ENCODE measurements around the gene RPS14.
"Not testable (repeated sequence)": the region's sequence is repeated elsewhere in the genome, so short reads cannot be mapped to it uniquely, and the experiment has no call there.

RPS14 gene

DNA sequence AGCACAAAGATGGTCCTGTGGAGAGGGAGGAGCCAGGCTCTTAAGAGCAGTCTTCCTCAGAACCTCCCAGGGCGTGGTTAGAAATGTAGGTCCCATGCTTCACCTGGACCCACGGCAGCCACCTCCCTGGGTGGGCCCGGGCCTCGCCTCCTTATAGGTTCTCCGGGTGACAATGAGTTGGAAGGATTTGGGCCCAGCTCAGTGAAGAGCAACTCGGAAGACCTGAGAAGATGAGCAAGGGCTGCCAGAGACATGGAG, 32.1 kb upstream of the RPS14 start:
- DNase-seq (ENCODE audit: low read depth in 2 of 2): no peak

DNA sequence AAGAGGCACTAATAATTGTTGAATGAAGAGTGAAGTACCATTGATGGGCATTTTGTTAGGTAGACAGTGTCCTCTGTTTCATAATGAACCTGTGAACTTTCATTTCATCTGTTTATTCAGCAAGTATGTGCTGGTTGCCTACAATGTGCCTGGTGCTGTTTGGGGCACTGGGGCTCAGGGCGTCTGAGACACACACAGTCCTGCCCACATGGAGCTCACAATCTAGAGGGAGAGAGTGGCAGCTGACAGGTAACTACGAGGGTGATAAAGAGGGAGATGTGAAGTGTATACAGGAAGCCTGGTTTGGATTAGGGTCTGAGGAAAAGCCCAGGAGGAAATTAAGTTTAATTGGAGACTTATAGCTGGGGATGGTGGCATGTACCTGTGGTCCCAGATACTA, 29.9 kb upstream of the RPS14 start:
- DNase-seq (ENCODE audit: low read depth in 2 of 2): no peak

DNA sequence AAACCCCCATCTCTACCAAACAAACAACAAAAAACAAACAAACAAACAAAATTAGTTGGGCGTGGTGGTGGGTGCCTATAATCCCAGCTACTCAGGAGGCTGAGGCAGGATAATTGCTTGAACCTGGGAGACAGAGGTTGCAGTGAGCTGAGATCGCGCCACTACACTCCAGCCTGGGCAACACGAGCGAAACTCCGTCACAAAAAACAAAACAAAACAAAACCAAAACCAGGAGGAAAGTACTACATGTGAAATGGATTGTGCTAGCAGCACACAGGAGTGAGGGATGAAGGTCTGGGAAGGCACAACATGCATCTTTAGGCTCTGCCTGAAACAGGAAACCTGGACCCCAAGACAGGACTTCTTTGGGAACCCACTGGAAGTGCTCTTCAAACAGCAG, 27.0 kb upstream of the RPS14 start:
- DNase-seq (ENCODE audit: low read depth in 2 of 2): not testable (repeated sequence)

DNA sequence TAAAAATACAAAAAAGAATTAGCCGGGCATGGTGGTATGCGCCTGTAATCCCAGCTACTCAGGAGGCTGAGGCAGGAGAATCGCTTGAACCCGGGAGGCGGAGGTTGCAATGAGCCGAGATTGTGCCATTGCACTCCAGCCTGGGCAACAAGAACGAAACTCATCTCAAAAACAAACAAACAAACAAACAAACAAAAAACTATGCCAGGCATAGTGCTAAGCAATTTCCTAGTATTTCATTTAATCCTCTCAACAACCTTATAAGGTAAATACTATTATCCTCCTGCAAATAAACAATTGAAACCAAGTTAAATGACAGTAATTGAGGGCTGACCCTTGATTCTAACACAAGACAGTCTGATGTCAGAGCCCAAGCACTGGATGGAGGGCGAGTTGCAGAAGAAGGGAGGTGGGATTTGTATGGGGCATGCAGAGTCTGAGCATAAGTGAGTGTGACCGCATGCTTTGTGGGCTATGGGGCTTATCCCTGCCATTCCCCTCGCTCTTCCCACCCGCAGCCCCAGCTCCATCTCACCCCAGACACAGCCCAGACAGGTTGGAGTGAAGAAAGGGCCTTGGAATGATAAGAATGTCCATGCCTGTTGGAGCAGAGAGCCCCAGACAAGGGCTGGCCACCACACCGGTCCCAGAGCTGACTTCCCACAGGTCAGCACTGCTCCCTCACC, 24.3 kb upstream of the RPS14 start:
- DNase-seq (ENCODE audit: low read depth in 2 of 2): no peak

DNA sequence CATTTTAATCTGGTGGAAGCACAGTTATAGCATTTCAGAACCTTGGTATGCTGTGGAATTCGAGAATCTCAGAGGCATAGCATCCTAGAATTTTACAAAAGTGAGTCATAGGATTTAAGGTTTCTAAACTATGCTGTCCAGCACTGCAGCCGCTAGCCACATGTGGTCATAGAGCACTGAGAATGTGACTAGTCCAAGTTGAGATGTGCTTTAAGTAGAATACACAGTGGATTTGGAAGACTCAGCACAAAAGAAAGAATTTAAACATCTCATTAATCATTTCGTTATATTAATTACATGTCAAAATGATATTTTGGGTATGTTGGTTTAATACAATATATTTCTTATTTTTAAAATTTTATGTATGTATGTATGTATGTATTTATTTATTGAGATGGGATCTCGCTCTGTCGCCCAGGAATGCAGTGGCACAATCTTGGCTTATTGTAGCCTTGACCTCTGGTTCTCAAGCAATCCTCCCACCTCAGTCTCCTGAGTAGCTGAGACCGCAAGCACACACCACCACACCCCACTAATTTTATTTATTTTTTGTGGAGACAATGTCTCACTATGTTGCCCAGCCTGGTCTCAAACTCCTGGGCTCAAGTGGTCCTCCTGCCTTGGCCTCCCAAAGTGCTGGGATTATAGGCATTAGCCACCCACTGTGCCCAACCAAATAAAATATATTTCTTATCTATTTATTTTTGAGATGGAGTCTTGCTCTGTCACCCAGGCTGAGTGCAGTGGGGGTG, 20.4 kb upstream of the RPS14 start:
- DNase-seq (ENCODE audit: low read depth in 2 of 2): no peak

DNA sequence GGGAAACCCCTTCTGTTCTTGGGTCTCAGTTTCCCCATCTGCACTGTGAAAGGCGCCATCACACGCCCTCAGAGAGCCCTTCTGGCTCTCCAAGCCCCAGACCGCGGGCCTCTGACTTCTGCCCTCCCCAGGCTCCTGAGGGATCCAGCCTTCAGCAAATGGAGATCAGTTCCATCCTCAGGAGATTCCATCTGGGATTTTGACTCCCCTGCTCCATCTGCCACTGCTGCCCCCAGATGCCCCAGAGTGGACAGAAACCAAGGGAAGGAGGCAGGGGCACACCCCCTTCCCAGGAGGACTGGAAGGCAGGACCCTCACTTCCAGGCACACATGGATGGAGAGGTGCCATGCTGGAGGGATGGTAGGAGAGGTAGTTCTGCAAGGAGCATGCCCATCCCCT, 18.7 kb upstream of the RPS14 start:
- no peak for DNase-seq (ENCODE audit: low read depth in 2 of 2)

DNA sequence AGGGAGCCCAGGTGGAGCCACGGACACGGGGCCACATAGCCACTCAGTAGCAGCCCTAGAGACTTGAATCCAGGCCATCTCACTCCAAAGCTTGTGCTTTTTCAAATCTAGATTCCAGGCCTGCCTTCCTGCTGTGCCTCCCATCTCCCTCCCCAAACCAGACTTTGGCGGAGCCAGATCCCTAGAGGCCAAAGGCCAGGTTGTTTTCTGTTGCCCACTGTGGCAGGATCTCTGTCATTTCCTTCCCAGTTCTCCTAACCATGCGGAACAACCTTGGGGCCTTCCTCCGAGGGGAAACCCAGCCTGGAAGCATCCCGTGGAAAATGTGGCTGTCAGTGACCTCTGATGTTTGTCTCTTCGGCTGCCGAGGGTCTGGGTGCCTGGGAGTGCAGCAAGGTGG, 16.4 kb upstream of the RPS14 start:
- DNase-seq (ENCODE audit: low read depth in 2 of 2): no peak

DNA sequence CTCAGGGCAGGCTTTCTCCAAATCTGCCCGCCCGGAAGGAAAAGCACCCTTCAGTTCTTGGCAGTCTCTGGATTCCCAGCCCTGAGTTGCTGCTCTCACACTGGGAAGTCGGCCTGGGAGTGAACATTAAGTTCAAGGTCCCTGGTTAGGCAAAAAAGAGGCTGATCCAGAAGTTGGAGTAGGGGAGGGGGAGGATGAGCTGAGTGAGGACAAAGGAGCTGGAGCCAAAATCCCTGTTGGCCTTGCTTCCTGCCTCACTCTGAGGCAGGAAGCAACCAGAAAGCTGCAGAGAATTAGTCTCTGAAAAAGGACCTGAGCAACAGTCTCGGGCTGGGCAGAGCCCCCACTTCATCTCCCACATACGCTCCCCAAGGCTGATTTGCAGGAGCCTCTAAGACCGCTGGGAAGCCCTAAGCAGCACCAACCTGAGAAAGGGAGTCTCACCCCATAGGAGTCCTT, 15.0 kb upstream of the RPS14 start:
- no peak for DNase-seq (ENCODE audit: low read depth in 2 of 2)

DNA sequence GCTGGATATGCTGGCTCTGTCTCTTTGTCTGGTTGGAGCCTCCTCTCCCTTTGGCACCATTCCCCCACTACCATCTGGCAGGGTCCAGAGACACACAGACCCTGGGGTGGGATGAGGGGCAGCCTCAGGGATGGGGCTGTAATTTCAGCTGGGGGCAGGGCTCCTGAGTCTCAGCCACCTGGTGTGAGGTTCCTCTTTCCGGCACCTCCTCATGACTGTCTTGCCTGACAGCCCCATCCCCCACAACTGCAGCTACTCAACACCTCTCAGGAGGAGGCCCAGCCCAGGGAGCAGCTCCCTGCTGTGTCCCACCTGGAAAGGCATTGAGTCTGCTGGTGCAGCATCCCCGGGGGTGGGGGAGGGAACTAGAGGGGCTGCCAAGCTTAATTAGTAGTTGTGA, 11.7 kb upstream of the RPS14 start:
- no peak for DNase-seq (ENCODE audit: low read depth in 2 of 2)

DNA sequence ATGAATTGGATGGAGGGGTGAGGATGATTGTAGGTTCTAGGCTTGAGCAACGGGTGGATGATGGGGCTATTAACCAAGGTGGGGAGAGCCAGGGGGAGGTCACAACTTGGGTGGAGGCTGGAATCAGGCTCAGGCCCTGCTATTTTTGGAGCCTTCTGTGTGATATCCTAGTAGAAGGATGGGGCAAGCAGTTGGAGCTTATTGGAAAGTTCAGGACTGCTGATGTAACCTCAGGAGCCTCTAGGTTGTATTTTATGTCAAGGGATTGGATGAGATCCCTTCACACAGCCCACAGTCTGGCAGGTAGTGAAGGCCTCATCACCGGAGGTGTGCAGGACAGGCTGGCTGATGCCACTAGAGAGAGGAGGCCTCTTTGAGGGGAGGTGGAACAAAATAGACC, 11.2 kb upstream of the RPS14 start:
- no peak for DNase-seq (ENCODE audit: low read depth in 2 of 2)

DNA sequence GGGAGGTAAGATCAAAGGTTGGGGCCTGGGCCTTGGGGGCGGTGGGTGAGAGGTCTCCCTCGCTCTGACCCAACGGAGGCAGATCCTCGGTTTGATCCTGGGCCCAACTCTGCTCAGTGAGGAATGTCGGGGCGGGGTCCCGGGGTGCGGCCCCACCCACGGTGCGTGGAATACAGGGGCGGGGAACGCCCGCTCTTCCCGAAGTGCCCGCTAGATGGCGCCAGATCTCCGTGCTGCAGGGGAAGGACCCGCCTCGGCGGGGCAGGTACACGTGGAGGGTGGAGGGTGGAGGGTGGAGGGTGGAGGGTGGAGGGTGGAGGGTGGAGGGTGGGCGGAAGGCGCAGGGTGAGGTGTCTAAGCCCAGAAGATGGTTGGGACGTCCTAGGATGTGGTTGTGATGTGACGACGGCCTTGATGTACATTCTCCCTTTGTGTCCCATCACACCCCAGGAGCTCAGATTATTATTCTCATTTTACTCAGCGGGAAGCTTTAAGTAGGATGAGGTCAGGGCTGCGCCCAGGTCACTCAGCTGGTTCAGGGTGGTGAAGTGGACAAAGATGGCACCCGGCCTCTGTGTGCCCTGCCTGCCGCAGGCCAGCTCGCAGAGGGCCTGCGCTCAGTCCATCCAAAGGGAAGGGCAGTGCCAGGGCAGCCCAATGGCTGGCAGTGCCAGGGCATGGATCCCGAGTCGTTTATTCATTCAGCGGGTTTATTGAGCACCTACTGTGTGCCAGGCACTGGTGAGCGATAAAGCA, 9.4 kb upstream of the RPS14 start:
- DNase-seq (ENCODE audit: low read depth in 2 of 2): peak; percentile 77 to 78

DNA sequence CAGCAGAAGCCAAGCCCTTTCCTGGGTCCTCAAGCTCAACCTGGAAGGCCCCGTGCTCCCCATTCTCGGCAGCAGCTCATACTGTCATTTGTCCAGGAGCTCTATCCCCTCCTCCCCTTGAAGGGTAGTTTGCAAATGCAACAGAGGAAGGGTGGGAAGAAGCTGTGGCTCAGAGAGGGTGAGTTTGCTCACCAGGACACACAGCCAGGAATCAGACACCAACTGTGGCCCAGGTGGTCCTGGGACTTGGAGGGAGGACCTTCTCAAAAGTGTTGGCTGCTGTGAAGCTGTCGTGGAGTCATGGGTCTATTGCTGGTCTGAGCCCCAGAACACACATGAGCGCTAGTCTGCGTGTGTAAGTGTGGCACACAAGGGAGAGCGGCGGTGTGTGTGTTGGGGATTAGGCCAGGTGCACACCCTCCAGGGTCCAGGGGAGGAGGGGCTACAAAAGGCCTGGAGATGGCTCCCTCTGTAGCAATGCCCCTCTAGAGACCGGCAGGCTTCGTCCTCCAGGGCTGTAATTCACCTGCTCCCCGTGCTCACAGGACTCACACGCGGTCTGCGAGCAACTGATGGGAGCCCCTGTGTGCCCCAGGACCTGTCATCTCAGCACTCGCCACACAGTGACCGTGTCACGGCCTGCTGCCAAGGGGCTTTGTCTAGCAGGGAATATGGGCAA, 8.2 kb upstream of the RPS14 start:
- DNase-seq (ENCODE audit: low read depth in 2 of 2): no peak

DNA sequence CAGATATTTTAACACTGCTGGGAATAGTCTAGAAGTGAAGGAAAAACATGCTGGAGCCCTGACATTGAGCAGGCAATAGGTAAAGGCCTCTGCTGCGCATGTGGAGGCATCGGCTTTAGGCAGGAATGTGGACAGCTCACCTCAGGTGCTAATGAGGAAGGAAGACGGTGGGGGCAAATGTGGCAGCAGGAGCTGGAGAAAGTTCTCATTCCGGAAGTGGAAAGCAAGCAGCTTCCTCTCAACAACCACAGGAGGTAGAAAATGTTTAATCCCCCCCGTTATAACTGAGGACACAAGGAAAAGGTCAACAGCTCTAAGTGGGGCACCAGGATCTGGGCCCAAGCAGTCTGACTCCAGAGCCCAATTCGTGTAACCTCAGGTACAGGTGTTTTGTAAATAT, 7.6 kb upstream of the RPS14 start:
- no peak for DNase-seq (ENCODE audit: low read depth in 2 of 2)

DNA sequence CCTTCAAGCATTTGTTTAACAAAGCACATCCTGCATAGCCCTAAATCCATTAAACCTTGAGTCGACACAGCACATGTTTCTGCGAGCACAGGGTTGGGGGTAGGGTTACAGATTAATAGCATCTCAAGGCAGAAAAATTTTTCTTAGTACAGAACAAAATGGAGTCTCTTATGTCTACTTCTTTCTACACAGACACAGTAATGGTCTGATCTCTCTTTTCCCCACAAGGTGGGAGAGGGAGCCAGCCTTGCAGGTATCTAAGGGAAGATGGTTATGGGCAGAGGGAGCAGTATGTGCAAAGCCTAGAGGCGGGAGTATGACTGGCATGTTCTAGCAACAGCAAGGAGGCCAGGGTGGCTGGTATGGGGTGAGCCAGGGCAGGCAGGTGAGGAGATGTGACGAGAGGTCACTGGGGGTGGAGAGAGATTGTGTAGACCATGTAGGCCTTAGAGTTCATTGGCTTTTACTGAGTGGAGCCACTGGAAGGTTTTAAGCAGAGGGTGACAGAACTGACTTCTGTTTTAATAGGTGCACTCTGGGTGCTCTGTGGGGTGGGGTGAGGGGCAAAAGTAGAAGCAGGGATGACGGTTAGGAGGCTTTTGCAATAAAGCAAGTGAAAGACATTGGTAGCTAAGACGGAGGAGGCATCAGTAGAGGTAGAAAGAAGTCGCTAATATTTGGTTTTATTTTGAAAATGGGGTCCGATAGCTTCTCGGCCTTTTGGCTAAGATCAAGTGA, 5.1 kb upstream of the RPS14 start:
- DNase-seq (ENCODE audit: low read depth in 2 of 2): no peak

DNA sequence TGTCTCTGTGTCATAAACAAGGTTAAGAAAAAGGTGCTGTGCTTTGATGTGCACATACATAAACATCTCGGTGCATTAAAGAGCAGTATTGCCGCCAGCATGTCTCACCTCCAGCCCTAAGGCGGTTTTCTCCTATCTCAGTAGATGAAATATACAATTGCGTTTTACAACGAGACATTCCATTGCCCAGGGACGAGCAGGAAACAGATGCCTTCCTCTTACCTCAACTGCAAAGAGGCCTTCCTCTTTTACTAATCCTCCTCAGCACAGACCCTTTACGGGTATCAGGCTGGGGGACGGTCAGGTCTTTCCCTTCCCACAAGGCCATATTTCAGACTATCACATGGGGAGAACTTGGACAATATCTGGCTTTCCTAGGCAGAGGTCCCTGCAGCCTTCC, 4.5 kb upstream of the RPS14 start:
- DNase-seq (ENCODE audit: low read depth in 2 of 2): not testable (repeated sequence)

DNA sequence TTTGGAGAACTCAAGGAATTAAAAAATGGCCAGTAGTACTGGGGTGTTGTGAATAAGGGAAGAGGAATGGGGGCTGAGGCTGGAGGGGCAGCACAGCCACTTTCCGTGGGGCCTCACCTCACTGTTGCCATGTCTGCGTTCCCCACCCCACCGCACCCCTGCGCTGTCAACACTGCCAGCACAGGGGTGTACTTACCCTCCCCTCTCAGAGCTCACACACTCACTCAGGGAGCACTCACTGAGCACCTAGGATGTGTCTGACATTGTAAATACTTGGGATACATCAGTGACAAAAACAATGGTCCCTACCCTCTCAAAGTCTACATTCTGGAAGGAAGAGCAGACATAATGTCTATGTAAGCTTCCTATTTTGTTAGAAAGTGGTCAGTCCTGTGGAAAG, 3.4 kb upstream of the RPS14 start:
- no peak for DNase-seq (ENCODE audit: low read depth in 2 of 2)

DNA sequence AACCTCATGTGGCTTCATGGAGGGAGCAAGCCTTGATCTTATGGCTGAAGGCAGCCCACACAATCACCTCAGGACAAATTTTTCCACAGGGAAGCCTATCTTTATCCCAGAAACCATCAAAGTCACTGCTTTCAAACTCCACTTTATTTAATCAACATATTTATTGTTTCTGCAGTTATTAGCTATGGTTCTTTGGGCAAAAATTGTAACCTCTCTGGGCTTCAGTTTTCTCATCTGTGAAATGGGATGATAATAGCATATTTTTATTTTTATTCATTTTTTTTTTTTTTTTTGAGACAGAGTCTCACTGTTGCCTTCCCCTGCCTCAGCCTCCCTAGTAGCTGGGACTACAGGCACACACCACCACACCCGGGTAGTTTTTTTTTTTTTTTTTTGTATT, 2.1 kb upstream of the RPS14 start:
- DNase-seq (ENCODE audit: low read depth in 2 of 2): no peak

DNA sequence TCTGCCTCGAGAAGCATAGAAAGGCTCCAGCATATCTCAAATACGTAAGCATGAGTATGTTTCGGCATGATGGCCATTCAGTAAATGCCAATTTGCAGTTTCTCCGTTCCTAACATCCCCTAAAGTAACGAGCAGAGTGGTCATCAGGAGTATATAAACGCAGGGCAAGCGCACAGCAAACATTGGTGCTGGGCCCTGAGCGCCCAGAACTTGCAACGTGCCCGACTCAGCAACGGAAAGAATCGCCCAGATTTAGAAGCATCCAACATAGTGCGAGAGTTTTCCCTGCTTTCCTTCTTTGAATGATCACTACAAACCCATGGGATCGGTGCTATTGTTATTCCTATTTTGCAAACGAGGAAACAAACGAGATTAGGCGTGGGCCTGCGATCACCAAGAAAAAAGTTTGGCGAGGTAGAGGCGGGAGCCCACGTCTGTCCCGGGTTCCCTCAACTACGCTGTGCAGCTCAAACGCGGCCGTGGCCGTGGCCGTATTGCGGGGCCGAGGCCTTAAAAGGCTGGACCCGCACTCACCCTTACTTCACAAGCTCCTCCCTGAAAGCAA, 505 bp downstream of the RPS14 start:
- DNase-seq (ENCODE audit: low read depth in 2 of 2): peak in 1 of 2 donors; percentile 4

DNA sequence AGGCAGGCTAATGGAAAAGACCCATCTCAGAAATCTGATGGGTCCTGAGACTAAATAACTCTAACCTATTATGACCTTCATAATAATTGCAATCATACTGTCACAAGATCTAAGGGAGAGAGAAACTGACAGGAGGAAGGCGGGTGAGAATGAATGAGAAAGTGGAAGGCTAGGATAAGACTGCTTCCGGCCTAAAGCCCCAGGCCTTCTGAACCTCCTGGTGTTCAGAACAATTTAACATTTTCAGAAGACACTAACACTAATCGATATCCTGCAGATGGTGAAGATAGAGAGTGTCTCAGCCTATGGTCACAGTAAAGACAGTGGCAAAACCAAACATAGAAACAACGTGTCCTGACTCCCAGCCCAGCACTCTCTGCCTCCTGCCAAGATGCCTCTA, 1.2 kb downstream of the RPS14 start:
- no peak for DNase-seq (ENCODE audit: low read depth in 2 of 2)

DNA sequence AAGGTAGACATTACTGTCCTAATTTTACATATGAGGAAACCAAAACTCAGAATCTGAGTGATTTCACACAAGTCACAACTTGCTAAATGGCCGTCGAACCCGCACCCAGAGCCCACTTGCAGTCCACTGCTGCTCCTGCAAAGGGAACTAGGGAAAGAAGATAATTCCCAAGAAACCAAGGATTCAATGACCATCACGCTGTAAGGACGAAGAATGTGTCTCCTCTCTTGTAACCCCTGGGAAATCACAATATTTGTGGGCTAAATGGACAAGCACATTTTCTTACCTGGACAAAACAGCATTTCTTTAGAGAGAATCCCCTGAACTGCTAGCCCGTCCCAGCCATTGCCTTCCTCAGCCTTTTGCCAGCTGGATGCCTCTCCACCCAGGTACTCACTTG, 2.4 kb downstream of the RPS14 start:
- DNase-seq (ENCODE audit: low read depth in 2 of 2): no peak

DNA sequence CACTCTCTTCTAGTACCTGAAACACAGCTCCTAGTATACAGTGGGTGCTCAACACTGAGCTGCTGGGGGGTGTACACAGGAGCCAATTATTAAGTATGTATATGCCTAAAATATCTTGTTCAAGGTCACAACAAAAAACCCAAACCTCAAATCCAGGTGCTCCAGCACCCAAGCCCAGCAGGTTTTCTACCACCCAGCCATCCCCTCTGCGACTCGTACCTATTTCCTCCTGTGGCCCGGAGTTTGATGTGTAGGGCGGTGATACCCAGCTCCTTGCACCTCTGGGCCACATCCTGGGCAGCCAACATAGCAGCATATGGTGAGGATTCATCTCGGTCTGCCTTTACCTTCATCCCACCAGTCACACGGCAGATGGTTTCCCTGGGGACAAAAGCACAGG, 3.0 kb downstream of the RPS14 start:
- DNase-seq (ENCODE audit: low read depth in 2 of 2): no peak

DNA sequence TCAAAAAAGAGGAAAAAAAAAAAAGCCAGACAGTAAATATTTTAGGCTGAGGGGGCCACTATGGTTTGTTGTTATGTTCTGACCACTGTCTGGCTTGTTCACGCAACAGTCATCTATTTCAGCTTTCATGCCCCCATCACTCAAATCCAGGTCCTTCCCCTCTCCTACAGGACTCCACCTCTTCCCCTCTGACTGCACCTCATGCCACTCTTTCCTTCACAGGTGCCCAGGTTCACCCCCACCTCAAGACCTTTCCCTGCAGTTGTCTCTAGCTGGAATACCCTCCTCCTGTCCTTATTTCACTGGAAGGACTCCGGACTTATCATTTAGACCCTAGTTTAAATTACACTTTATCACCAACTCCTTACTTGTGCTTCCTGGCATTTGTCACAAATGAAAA, 3.5 kb downstream of the RPS14 start:
- DNase-seq (ENCODE audit: low read depth in 2 of 2): no peak
